Measurements from ENCODE around the gene SIPA1L3. TPM values are rescaled to one million over a fixed set of nuclear protein-coding genes. Genes with fewer than 3 reads are reported as not detected.

The SIPA1L3 gene
- total RNA-seq, 6 donors from 2014 or later, result 57.3 to 91.6 (median 69.4) TPM

DNA sequence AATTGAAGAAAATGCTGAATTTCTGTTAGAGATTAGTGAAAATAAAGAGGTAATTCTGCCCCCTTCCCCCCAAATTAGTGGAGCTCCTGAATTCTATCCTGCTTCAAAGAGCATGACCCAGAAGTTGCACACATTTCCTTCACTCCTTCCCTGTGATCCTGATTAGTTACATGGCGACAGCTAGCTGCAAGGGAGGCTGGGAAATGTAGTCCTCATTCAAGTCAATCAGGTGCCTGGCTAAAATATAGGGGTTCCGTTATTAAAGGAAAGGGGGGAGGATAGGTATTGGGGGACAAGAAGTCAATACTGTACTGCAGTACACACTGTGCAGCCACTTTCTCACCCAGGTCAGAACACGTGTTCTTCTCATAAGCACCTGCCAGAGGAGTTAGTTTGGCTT is 65.8 kb downstream of the SIPA1L3 start:
- no peak for TF ChIP-seq POLR2AphosphoS5 (IDR thresholded peaks at IDR 0.05)
- TF ChIP-seq EP300 (IDR thresholded peaks at IDR 0.05), result no peak
- TF ChIP-seq, protein P1, sequence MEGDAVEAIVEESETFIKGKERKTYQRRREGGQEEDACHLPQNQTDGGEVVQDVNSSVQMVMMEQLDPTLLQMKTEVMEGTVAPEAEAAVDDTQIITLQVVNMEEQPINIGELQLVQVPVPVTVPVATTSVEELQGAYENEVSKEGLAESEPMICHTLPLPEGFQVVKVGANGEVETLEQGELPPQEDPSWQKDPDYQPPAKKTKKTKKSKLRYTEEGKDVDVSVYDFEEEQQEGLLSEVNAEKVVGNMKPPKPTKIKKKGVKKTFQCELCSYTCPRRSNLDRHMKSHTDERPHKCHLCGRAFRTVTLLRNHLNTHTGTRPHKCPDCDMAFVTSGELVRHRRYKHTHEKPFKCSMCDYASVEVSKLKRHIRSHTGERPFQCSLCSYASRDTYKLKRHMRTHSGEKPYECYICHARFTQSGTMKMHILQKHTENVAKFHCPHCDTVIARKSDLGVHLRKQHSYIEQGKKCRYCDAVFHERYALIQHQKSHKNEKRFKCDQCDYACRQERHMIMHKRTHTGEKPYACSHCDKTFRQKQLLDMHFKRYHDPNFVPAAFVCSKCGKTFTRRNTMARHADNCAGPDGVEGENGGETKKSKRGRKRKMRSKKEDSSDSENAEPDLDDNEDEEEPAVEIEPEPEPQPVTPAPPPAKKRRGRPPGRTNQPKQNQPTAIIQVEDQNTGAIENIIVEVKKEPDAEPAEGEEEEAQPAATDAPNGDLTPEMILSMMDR (IDR thresholded peaks at IDR 0.05), result no peak
- no peak for TF ChIP-seq POLR2A (IDR thresholded peaks at IDR 0.05)
- no peaks in the 10 kb centered on the region for H3K36me3 ChIP-seq
- H3K9me3 ChIP-seq, result peaks cover 0 to 9% (median 5%) of the 10 kb centered on the region in 4 donors
- no peak overlapping the region for H3K4me3 ChIP-seq
- H3K27ac ChIP-seq, result no peak overlapping the region
- ATAC-seq (ENCODE audit: low FRiP score in 2 of 2), result no peak
- H3K27me3 ChIP-seq, result no peaks in the 10 kb centered on the region
- peaks cover 0 to 1% (median 0%) of the 10 kb centered on the region in 4 donors for H3K4me1 ChIP-seq
- WGBS, 2 donors, result 95 to 99% methylated on average over 3 of the region's 3 CpGs
- DNase-seq, result no peak

DNA sequence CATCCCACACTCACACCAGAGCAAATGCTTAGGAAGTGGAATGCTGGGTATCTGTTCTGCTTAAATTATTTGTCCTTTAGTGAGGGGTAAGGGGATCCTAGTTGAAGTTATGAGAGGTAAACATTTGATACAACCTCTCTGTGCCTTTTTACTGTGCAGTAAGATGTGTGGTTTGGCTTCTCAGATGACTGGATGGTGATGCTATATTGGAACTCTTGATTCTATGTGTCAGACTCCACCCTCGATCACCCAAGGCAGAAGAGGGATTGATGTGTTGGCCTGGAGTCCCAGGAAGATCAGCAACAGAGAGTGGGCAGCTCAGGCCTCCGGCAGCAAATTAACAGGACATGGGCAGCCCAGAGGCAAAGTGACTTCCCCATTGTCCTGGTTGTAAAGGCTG is 66.7 kb downstream of the SIPA1L3 start:
- Histone ChIP-seq H3K27ac (no peak overlapping the region), H3K9me3 (peaks cover 0 to 9% (median 5%) of the 10 kb centered on the region in 4 donors), H3K27me3 (no peaks in the 10 kb centered on the region), H3K4me3 (no peak overlapping the region), H3K36me3 (no peaks in the 10 kb centered on the region), H3K4me1 (peaks cover 0 to 4% (median 2%) of the 10 kb centered on the region in 4 donors)
- 92 to 100% methylated on average over 2 of the region's 2 CpGs for WGBS, 2 donors
- ATAC-seq (ENCODE audit: low FRiP score in 2 of 2) (no peak), DNase-seq (no peak)
- no peak for TF ChIP-seq EP300 (IDR thresholded peaks at IDR 0.05)
- TF ChIP-seq, protein P1 (IDR thresholded peaks at IDR 0.05), result no peak
- TF ChIP-seq POLR2A (IDR thresholded peaks at IDR 0.05), result no peak

DNA sequence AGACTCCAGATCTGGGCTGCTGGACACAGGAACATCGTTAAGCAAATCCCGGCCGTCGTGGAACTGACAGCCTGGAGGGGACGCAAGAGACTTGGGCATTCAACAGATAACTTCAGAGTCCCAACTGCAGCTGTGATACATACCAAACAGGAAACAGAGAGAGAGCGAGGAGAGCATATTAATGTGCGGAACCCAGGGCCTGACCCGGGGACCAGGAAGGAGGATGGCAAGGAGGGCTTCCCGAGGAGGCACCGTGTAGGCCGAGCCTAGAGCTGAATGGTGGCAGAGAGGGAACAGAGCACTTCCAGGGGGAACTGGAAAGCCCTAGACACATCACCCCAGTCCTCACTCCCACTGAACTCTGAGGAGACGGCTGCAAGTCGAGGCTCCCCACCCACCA is 68.1 kb downstream of the SIPA1L3 start:
- Histone ChIP-seq H3K27ac (no peak overlapping the region), H3K9me3 (peaks cover 0 to 9% (median 5%) of the 10 kb centered on the region in 4 donors), H3K4me3 (no peak overlapping the region), H3K36me3 (no peaks in the 10 kb centered on the region), H3K27me3 (no peaks in the 10 kb centered on the region), H3K4me1 (peaks cover 4 to 18% (median 7%) of the 10 kb centered on the region in 4 donors)
- no peak for TF ChIP-seq EP300 (IDR thresholded peaks at IDR 0.05)
- TF ChIP-seq, protein P1 (IDR thresholded peaks at IDR 0.05), result peak in 1 of 6 experiments; percentile 6
- DNase-seq, result no peak
- no peak for ATAC-seq (ENCODE audit: low FRiP score in 2 of 2)
- WGBS, 2 donors, result 70 to 77% methylated on average over 13 of the region's 13 CpGs

DNA sequence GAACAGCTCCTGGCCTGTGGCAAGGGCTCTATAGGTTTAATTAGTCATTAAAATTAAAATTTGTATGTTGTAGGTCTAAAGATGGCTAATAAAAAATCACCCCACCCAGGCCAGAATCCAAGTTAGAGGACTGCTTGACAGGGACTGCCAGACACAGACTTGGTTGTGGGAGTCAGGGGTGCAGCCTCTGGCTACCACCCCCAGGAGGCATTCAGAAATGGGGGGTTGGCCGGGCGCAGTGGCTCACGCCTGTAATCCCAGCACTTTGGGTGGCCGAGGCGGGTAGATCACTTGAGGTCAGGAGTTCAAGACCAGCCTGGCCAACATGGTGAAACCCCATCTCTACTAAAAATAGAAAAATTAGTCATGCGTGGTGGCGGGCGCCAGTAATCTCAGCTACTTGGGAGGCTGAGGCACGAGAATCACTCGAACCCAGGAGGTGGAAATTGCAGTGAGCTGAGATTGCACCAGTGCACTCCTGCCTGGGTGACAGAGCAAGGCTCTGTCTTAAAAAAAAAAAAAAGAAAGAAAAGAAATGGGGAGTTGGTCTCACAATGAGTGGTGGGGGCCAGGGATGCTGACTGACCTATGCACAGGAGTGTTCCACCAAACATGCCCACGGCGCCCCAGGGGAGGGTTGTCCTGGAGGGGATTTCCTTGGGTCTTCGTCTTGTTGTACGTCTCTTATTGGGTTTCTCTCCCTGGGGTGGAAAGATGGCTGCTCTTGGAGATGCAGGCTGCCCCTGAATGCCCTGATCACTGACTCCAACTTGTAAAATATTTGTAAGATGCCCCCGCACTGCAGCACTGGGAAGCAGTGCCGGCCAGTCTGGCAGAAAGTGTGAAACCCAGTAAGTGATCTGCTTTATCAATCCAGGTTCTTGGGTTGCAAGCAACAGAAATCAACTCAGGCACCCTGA is 68.8 kb downstream of the SIPA1L3 start:
- 93 to 99% methylated on average over 16 of the region's 16 CpGs for WGBS, 2 donors
- DNase-seq, result no peak
- no peaks in the 10 kb centered on the region for H3K36me3 ChIP-seq

More for the DNA sequence above, 68.8 kb downstream of the SIPA1L3 start:
- H3K27me3 ChIP-seq, result no peaks in the 10 kb centered on the region
- peaks cover 0 to 2% (median 2%) of the 10 kb centered on the region in 4 donors for H3K9me3 ChIP-seq
- no peak overlapping the region for H3K27ac ChIP-seq
- peaks cover 4 to 26% (median 15%) of the 10 kb centered on the region in 4 donors for H3K4me1 ChIP-seq
- TF ChIP-seq POLR2A (IDR thresholded peaks at IDR 0.05) (no peak), EP300 (IDR thresholded peaks at IDR 0.05) (no peak), POLR2AphosphoS5 (IDR thresholded peaks at IDR 0.05) (no peak)
- TF ChIP-seq, protein P1 (IDR thresholded peaks at IDR 0.05), result no peak
- ATAC-seq (ENCODE audit: low FRiP score in 2 of 2), result no peak
- no peak overlapping the region for H3K4me3 ChIP-seq

Data from upper lobe of left lung (tissue), 6 donors.